HL-60 (cell line): ENCODE data around the gene MYG1.
A peak's percentile ranks its signal among the peaks of the same experiment; 100 is the strongest.

Experiments used
- DNase-seq, 2 experiments: peaks; one replicate each; pipeline ENCODE4 v3.0.0-alpha.2; 2010 to 2020; ENCODE audit warnings: low read depth in 1 of 2, low spot score in 1 of 2
- H3K27ac ChIP-seq: fragments of 250-450 bp; sonication (Bioruptor Pico); replicated peaks from 2 replicates; pipeline ENCODE4 v1.5.1; 2020; ENCODE audit warnings: mild to moderate bottlenecking, moderate library complexity
- H3K27me3 ChIP-seq: fragments of 250-450 bp; sonication (Bioruptor Pico); 2 replicates; pipeline ENCODE4 v1.5.1; 2021; ENCODE audit warnings: mild to moderate bottlenecking, moderate library complexity; ENCODE audit not compliant: insufficient read depth, poor library complexity, severe bottlenecking
- H3K4me3 ChIP-seq: replicated peaks from 2 replicates; pipeline ENCODE4 v1.5.1; 2011; ENCODE audit warnings: mild to moderate bottlenecking, control low read depth, low read length; ENCODE audit not compliant: insufficient read depth
- GABPA ChIP-seq: IDR thresholded peaks from 2 replicates; pipeline ENCODE4 v1.6.1; 2012; ENCODE audit warnings: low read depth
- POLR2AphosphoS5 ChIP-seq: IDR thresholded peaks from 2 replicates; pipeline ENCODE4 v1.6.1; 2012; ENCODE audit warnings: low read depth
- REST ChIP-seq: IDR thresholded peaks from 2 replicates; pipeline ENCODE4 v1.6.1; 2012; ENCODE audit warnings: low read depth; ENCODE audit not compliant: insufficient replicate concordance
- SPI1 ChIP-seq: IDR thresholded peaks from 2 replicates; pipeline ENCODE4 v1.6.1; 2012; ENCODE audit warnings: low read depth, mild to moderate bottlenecking, borderline replicate concordance
- TF ChIP-seq, protein P1 (sequence below): IDR thresholded peaks from one replicate; pipeline ENCODE4 v1.5.1; 2011; ENCODE audit warnings: low read length, control low read depth, inconsistent platforms; ENCODE audit not compliant: insufficient read depth

Gene MYG1

GRCh38 chr12:53259891-53260290, 39.6 kb upstream of the MYG1 start:
- TF ChIP-seq SPI1: no peak
- no peak for TF ChIP-seq REST
- no peak for TF ChIP-seq POLR2AphosphoS5
- DNase-seq: no peak
- H3K4me3 ChIP-seq: no peak overlapping the region
- no peaks in the 10 kb centered on the region for H3K27me3 ChIP-seq
- no peak overlapping the region for H3K27ac ChIP-seq

GRCh38 chr12:53265783-53266182, 33.7 kb upstream of the MYG1 start:
- H3K4me3 ChIP-seq: no peak overlapping the region
- TF ChIP-seq REST: no peak
- no peak for TF ChIP-seq SPI1
- TF ChIP-seq, protein P1, sequence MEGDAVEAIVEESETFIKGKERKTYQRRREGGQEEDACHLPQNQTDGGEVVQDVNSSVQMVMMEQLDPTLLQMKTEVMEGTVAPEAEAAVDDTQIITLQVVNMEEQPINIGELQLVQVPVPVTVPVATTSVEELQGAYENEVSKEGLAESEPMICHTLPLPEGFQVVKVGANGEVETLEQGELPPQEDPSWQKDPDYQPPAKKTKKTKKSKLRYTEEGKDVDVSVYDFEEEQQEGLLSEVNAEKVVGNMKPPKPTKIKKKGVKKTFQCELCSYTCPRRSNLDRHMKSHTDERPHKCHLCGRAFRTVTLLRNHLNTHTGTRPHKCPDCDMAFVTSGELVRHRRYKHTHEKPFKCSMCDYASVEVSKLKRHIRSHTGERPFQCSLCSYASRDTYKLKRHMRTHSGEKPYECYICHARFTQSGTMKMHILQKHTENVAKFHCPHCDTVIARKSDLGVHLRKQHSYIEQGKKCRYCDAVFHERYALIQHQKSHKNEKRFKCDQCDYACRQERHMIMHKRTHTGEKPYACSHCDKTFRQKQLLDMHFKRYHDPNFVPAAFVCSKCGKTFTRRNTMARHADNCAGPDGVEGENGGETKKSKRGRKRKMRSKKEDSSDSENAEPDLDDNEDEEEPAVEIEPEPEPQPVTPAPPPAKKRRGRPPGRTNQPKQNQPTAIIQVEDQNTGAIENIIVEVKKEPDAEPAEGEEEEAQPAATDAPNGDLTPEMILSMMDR: no peak
- TF ChIP-seq GABPA: no peak
- TF ChIP-seq POLR2AphosphoS5: no peak
- no peak for DNase-seq
- no peak overlapping the region for H3K27ac ChIP-seq
- H3K27me3 ChIP-seq: no peaks in the 10 kb centered on the region

GRCh38 chr12:53267306-53267998, 32.0 kb upstream of the MYG1 start:
- peak in 1 of 2 experiments; percentile 37 for DNase-seq
- H3K27ac ChIP-seq: peak overlapping the region; percentile 82
- TF ChIP-seq, protein P1: no peak
- peak; percentile 88 for TF ChIP-seq SPI1
- peak overlapping the region; percentile 92 for H3K4me3 ChIP-seq
- H3K27me3 ChIP-seq: no peaks in the 10 kb centered on the region

- H3K27me3 ChIP-seq: no peaks in the 10 kb centered on the region
- TF ChIP-seq GABPA: peak; percentile 28; the same call in 1 of the 2 replicates
- TF ChIP-seq POLR2AphosphoS5: 0 out of 2 replicates have a peak, but pooled peaks have one; percentile 21
- TF ChIP-seq, protein P1: no peak
- no peak for TF ChIP-seq SPI1
- peak within 1 kb of the TSS; percentile 92 for H3K4me3 ChIP-seq
- DNase-seq: peak; percentile 57 to 66
- peak within 1 kb of the TSS; percentile 82 for H3K27ac ChIP-seq
These were observed 31.4 kb upstream of the MYG1 start, which contains the start of gene ESPL1 for GRCh38 chr12:53267999-53268629. ESPL1 (plus strand) TSS chr12:53268299; CDS start chr12:53268767, 468 bp downstream.
